HG03571 (cell line): ENCODE data around the gene MAP3K5.
"Not testable (repeated sequence)": the region's sequence is repeated elsewhere in the genome, so short reads cannot be mapped to it uniquely, and the experiment has no call there.

Experiments used
- ATAC-seq: cut with Tn5 transposase; IDR thresholded peaks from one replicate; pipeline ENCODE4 v1.9.1; 2021; ENCODE audit not compliant: unreplicated experiment

MAP3K5 gene

GRCh38 chr6:136590846-136591245, 201.4 kb downstream of the MAP3K5 start:
- ATAC-seq: not testable (repeated sequence)

DNA sequence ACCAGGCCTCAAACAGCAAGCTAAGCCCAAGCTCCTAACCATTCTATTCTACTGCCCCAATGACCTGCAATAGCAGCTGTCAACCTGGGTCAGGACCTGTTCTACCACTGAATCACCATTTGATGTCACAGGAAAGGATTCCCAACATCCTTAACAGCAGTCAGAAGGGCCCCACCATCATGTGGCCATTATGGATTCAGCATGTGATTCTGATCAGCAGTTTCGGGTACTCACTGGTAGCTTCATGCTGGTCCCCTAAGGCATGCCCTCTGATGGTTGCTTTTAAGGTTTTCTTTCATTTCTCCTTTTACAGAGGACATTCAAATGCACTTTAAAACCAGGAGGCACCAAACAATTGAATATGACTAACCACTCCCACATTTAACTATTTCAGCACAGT, 204.8 kb downstream of the MAP3K5 start:
- ATAC-seq: no peak

- no peak for ATAC-seq
Measured at GRCh38 chr6:136586295-136586694, 206.0 kb downstream of the MAP3K5 start.

- not testable (repeated sequence) for ATAC-seq
Measured at GRCh38 chr6:136585523-136585922, 206.8 kb downstream of the MAP3K5 start.

DNA sequence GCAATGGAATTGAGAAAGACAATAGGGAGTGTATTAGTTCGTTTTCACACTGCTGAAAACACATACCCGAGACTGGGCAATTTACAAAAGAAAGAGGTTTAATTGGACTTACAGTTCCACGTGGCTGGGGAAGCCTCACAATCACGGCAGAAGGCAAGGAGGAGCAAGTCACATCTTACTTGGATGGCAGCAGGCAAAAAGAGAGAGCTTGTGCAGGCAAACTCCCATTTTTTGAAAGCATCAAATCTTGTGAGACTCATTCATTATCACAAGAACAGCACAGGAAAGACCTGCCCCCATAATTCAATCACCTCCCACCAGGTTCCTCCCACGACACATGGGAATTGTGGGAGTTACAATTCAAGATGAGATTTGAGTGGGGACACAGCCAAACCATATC, 208.0 kb downstream of the MAP3K5 start:
- ATAC-seq: not testable (repeated sequence)

DNA sequence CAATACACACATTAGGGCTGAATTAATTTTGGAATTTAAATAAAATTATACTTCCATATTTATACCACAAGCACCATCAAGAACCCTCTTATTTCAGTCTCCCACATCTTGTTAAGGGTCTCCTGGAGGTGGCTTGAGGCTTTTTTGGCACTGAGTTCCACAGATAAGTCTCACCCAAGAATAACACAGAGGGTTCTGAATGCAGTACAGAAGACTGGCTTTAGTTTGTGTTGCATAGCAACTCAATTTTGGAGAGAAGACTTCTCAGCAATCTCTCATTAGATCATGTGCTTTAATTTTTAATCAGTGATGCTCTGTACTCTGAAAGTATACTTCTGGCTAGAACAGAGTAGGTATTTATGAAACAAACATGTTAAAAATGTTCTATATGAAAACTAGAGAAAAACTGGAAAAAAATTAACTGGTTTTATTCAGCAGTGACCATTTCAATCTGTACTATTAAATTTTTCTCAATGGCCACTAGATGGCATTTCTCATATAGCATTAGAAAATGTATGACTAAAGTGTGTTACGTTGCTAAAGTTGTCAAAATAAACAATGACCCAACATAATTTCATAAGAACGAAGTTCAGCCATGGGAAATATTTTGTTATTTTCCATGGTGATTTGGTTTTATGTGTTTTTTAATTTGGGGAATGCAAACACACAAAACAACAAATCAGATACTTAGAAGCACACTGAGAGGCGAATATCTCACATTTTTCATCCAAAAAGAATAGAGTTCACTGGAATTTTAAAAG, 209.4 kb downstream of the MAP3K5 start:
- ATAC-seq: no peak

DNA sequence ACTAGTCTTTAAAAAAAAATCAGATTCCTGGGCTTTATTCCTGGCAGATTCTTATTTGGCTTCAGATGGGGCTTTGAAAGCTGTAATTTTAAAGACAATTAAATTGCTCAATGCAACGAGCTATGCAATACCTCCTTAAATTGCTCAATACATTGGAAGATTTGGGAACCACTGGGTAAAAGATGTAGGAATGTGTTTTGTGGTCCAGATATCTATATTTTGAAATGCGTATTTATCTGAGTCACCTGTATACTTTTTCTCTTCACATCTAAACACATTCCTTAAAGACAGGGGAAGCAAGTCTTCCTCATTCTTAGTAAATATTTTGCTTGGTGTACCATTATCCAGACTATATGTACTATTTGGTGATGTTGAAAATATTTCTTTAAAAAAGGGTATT, 212.5 kb downstream of the MAP3K5 start:
- ATAC-seq: no peak

DNA sequence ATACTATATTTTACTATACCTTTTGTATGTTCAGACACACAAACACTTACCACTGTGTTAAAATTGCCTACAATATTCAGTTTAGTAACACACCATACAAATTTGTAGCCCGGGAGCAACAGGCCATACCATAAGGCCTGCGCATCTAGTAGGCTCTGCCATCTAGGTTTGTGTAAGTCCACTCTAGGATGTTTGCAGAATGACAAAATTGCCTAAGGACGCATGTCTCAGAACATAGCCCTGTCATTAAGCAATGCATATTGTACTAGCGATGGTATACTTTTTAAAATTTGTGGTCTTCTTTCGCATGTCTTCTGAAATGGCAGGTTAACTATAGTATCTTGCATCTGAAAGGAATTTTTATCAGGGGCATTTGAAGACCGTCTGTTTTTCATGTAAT, 215.5 kb downstream of the MAP3K5 start:
- no peak for ATAC-seq

- ATAC-seq: no peak
Measured at GRCh38 chr6:136571496-136571895, 220.8 kb downstream of the MAP3K5 start.

- no peak for ATAC-seq
Measured at GRCh38 chr6:136571065-136571464, 221.2 kb downstream of the MAP3K5 start.

- no peak for ATAC-seq
Measured at GRCh38 chr6:136568129-136568528, 224.1 kb downstream of the MAP3K5 start.

DNA sequence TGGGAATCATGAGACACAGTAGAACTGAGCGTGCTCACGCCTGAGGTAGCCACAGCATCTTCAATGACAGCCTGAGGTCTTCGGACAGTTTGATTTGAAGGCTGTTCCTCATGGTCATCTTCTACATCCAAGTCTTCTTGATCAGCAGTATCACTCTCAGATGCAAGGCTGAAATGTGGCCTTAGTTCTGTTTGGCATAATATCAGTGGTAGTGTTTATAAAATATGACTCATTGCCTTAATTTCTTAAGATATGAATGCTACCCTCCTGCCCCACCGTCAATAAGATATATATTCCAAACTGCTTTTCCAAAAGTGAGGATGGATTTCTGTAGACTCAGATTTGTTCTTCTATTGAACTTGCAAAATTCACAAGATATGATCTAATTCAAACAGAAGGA, 224.6 kb downstream of the MAP3K5 start:
- no peak for ATAC-seq

- ATAC-seq: no peak
Measured at GRCh38 chr6:136566851-136567250, 225.4 kb downstream of the MAP3K5 start.

DNA sequence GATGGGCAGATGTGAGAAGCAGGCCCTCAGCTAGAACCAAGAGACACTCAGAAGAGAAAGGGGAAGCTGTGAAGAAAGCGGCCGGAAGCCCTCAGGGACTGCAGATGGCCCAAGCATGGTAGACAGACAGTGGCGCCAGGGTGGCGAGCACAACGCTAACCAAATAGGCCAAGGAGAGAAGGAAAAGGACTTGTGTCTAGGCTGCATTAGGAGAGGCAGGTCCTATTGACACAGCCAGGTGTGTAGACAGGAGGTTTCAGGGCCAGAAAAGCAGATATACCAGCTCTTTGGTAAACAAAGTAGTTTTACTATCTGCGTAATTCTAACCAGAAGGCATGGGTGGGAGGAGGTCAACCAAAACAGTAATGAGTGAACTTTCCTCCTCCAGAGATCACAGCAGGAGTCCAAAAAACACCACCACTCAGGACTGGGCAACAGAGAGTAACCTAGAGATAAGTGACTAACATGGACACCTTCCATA, 226.2 kb downstream of the MAP3K5 start:
- ATAC-seq: no peak

DNA sequence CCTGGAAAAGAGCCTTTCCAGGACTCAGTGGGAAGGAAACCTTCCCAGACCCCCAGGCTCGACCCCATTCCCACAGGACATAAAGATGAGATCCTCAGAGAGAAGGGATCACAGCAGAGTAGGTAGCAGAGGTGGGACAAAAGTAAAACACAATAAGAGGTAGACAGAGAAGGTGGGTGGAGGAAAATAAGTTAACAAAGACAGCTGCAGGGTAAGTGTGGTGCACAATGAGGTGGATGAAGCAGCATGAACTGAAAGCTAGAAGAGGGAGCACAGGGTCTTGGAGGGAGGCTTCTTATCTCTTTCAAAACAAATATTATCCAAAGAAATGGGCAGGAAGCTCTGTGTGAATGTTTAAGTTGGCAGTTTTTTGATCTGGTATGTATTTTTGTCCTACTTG, 228.1 kb downstream of the MAP3K5 start:
- ATAC-seq: no peak

GRCh38 chr6:136563386-136564152, 228.7 kb downstream of the MAP3K5 start:
- no peak for ATAC-seq

DNA sequence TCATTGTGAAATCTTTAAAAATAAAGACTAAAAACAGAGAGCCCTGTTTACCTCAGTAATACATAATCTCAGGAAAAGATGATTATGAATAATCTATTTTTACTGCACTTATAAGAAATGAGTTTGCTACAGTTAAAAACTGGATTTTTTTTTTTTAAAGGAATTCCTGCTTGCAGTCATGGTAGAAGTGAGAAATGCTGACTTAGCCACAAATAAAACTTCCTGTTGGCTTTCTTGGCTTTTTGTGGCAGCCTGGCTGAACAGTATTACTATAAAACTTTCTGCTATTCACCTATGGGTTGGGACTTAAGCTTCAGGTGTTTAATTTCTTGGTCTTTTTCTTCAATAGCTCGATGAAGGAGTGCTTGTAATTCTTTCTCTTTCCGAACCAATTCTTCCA, 230.1 kb downstream of the MAP3K5 start:
- ATAC-seq: no peak

DNA sequence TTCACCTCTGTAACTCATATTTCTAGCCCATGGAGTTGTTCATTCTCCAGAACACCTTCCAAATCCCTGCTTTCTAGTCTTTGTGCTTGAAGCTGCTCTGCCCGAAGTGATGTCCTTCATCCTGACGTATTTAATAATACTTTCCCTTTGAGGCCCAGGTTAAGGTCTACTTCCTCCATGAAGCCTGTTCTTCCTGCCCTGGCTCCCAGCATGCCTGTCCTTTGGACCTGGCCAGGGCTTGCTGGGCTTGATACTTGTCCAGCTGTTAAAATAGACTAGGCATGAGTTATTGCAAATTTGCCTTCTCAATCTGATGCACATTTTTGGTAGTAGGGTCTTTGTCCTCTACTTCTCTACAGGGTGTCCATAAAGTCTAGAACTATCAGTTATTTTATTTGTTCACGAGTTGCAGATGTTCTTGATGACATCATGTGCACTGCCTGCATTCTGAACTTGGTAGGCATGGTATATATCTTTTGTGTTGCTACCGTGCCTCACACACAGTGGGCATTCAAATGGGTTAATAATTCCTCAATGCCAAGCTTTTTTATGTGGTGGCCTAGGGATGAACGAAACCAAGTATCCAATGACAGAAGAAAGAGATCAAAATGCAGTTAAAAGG, 239.0 kb downstream of the MAP3K5 start:
- ATAC-seq: no peak

DNA sequence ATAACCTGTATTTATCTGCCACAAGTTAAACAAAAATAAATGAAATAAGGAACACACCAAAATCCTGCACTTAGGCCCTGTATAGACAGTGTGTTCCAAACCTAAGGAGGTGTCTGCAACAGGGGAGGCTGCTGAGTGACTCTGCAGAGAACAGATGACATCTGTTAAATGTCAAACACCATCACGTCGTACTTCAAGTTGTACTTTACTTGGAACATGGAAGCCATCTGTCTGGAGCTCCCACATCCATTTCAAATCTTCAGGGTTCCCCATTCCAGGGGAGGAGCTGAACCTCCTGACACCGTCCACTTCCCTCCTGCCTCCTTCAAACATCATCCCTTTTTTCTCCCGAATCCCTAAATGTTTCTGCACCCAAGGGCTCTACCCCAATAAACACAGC, 240.2 kb downstream of the MAP3K5 start:
- no peak for ATAC-seq

- ATAC-seq: no peak
Measured at GRCh38 chr6:136551103-136551502, 241.2 kb downstream of the MAP3K5 start.

DNA sequence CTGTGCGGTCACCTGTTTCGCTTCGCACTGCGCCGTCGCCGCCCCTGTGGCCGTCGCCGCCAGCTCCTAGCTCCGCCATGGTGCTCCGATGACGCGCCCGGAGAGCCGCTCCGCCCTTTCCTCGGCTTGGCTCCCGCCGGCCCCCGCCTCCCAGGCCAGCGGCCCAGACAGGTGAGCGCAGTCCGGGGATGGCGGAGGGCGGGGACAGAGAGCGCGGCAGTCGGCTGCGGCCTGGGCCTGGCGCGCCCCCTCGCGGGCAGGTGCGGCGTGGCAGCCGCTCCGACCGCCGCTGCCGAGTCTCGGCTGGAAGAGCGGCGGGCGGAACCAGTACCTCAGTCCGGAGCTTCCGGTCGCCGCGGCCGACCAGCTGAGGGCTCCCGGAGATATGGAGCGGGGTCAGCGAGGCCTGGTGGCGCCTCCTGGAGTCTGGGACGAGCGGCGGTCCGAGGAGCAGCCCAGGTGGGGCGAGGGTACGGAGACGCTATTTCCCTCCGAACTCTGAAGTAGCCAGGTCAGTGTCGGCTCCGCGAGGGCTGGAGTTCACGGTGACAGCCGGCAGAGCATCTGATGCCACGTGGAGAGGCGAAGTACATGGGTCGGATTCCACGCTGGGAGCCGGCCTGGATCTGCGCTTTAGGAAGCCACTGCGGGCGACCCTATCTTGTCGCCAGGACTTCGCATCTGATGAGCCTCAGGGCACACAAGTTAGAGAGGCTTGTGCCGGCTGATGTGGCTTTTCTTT, 241.8 kb downstream of the MAP3K5 start, which contains the start of gene MAP7:
Gene MAP7 (minus strand): TSS at position 93 of the 742 bp plus-strand sequence. CDS start 14 bp downstream, at position 79.
- ATAC-seq: peak; percentile 74
